Sigmoid colon (tissue), 4 donors: Measurements from ENCODE around the gene BCO2.

Experiments used
- POLR2AphosphoS5 ChIP-seq, 4 donors: sonication (generic); formaldehyde crosslinking; IDR thresholded peaks; one replicate each; pipeline ENCODE4 v1.6.1; 2017; ENCODE audit warnings: antibody characterized with exemption in 4 of 4
- TF ChIP-seq, protein P1 (sequence below), 4 experiments: fragments of 450-650 bp in 3 of 4; fragments of 200-600 bp in 1 of 4; IDR thresholded peaks; one replicate each; pipeline ENCODE4 v1.5.1; 2016 to 2019; ENCODE audit warnings: antibody characterized with exemption in 4 of 4, mild to moderate bottlenecking in 3 of 4, moderate library complexity in 2 of 4

GRCh38 chr11:112134473-112134872 lies 40.8 kb upstream of the BCO2 start:
- TF ChIP-seq, protein P1, sequence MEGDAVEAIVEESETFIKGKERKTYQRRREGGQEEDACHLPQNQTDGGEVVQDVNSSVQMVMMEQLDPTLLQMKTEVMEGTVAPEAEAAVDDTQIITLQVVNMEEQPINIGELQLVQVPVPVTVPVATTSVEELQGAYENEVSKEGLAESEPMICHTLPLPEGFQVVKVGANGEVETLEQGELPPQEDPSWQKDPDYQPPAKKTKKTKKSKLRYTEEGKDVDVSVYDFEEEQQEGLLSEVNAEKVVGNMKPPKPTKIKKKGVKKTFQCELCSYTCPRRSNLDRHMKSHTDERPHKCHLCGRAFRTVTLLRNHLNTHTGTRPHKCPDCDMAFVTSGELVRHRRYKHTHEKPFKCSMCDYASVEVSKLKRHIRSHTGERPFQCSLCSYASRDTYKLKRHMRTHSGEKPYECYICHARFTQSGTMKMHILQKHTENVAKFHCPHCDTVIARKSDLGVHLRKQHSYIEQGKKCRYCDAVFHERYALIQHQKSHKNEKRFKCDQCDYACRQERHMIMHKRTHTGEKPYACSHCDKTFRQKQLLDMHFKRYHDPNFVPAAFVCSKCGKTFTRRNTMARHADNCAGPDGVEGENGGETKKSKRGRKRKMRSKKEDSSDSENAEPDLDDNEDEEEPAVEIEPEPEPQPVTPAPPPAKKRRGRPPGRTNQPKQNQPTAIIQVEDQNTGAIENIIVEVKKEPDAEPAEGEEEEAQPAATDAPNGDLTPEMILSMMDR (IDR thresholded peaks at IDR 0.05), result no peak
- no peak for TF ChIP-seq POLR2AphosphoS5 (IDR thresholded peaks at IDR 0.05)
